Kidney glomerular epithelial cell (primary cell): ENCODE measurements around the gene BPGM.

Experiments
- DNase-seq: peaks from one replicate; lab custom pipeline; 2025; lab: John Stamatoyannopoulos, UW

The BPGM gene

GRCh38 chr7:134646425-134647305 is at the start of gene BPGM:
Gene BPGM (plus strand): TSS chr7:134646853. CDS start chr7:134661508, 14,655 bp downstream.
- peak; percentile 100 for DNase-seq

GRCh38 chr7:134599371-134599770 is 47.3 kb upstream of the BPGM start:
- DNase-seq = no peak

- no peak for DNase-seq
Observed at GRCh38 chr7:134601459-134601858, 45.2 kb upstream of the BPGM start.

GRCh38 chr7:134602881-134603451 is 43.7 kb upstream of the BPGM start:
- DNase-seq = no peak

GRCh38 chr7:134605978-134606923 is 40.4 kb upstream of the BPGM start:
- peak; percentile 50 for DNase-seq

GRCh38 chr7:134611611-134612151 is 35.0 kb upstream of the BPGM start:
- no peak for DNase-seq

- DNase-seq = no peak
Observed at GRCh38 chr7:134612197-134612596, 34.5 kb upstream of the BPGM start.

- peak; percentile 93 for DNase-seq
Observed at GRCh38 chr7:134613623-134614347, 32.9 kb upstream of the BPGM start.

GRCh38 chr7:134616611-134617010 is 30.0 kb upstream of the BPGM start:
- no peak for DNase-seq

GRCh38 chr7:134618756-134619530 is 27.7 kb upstream of the BPGM start:
- DNase-seq = peak; percentile 22

- DNase-seq = peak; percentile 91
Observed at GRCh38 chr7:134619627-134620331, 26.9 kb upstream of the BPGM start.

GRCh38 chr7:134622303-134622995 is 24.2 kb upstream of the BPGM start:
- no peak for DNase-seq

GRCh38 chr7:134623193-134623592 is 23.5 kb upstream of the BPGM start:
- no peak for DNase-seq

- DNase-seq = no peak
Observed at GRCh38 chr7:134625550-134625949, 21.1 kb upstream of the BPGM start.

GRCh38 chr7:134627109-134627774 is 19.4 kb upstream of the BPGM start:
- no peak for DNase-seq

- no peak for DNase-seq
Observed at GRCh38 chr7:134627775-134628153, 18.9 kb upstream of the BPGM start.

- DNase-seq = no peak
Observed at GRCh38 chr7:134629445-134629844, 17.2 kb upstream of the BPGM start.

GRCh38 chr7:134630237-134630636 is 16.4 kb upstream of the BPGM start:
- DNase-seq = no peak

GRCh38 chr7:134630893-134631292 is 15.8 kb upstream of the BPGM start:
- DNase-seq = no peak
